ENCODE results near the gene AGPAT2.
A peak's percentile ranks its signal among the peaks of the same experiment; 100 is the strongest.

The AGPAT2 gene

DNA sequence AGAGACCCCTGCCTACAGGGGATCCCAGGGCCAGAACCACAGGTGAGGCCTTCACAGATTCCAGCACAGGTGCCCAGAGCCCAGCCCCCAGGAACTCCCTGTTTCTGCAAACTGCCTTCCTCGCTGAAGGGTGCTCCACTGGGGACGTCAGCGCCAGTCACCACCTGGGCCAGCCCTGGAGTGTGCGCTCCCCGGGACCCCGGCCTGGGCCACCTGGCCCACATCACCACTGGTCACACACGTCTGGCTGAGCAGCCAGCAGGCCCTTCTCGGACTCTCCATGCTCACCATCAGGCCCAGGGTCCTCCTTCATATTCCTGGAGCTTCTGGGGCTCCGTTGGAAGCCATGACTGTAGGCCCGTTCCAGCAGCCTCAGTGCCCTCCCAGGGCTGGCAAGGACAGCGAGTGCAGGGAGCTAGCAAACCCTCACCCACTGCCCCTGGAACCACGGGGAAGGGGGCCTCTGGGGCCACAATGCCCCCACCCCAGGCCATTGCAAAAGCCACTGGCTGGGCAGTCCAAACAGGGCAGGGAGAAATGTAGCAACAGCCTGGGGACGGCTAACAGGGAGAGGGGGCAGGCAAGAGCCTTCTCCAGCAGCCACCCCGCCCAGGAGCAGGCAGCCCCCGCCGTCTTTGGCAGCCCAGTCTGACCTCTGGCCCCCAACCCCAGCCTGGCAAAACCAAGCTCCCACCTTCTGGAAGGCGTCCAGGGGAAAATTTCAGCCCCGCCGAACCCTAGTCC lies 1.3 kb downstream of the AGPAT2 start:
- DNase-seq, result no peak

GRCh38 chr9:136685216-136685615 lies 2.0 kb downstream of the AGPAT2 start:
- no peak for DNase-seq

DNA sequence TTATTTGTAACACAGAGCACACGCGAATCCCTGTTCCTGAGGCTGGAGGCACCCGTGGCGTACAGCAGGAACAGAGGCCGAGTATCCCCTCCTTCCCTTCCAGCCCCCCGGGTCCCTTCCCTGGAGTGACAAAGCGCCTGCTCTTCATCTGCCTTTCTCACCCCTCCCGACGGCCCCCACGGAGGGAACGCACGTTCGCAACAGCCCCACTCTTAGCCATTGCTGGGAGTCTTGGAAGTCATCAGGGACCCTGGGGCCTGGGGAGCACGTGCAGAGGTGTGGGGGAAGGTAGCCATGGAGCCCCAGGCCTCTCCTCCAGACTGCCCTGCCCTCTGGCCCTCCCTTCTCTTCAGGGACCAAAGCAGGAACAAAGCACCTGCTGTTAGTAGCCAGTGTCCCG lies 2.5 kb downstream of the AGPAT2 start:
- DNase-seq, result no peak

GRCh38 chr9:136684339-136684738 lies 2.9 kb downstream of the AGPAT2 start:
- DNase-seq, result no peak

DNA sequence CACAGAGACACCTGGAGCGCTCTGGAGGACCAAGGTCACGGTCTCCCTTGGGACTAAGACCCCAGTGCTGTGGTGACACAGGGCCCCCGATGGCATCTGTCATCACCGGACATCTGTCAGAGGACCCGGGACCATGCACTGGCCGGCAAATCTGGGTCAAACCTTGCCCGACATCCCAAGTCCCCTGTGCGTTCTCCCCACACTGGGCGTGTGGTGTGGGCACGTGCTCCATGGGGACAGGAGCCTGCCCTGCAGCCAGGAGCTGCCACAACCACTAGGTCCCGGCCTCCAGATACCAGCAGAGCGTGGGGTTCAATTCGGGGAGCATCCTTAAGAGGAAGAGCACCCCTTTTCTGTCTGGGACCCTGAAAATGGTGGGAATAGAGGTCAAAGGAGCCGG lies 3.5 kb downstream of the AGPAT2 start:
- DNase-seq, result no peak

GRCh38 chr9:136683173-136683745 lies 4.0 kb downstream of the AGPAT2 start:
- DNase-seq, result no peak

DNA sequence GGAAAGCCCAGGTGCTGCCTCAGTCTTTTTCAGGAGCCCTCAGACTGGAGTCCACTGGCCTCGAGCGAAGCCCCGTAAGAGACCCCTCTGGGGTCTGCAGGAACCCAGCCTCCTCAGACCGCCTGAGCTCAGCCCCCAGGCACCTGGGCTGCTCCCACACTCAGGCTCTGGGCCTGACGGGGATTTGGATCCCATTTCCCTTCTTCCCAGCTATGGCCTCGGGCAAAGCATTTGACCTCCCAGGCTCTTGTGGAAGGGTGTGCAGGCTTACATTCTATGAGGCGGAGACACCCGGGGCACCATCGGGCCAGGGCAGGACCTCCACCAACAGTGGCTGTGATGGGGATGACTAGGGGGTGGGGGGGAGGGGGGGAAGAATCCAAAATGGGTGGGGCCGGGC lies 4.5 kb downstream of the AGPAT2 start:
- no peak for DNase-seq

- DNase-seq, result no peak
Measured at GRCh38 chr9:136681945-136682699, 5.1 kb downstream of the AGPAT2 start.

DNA sequence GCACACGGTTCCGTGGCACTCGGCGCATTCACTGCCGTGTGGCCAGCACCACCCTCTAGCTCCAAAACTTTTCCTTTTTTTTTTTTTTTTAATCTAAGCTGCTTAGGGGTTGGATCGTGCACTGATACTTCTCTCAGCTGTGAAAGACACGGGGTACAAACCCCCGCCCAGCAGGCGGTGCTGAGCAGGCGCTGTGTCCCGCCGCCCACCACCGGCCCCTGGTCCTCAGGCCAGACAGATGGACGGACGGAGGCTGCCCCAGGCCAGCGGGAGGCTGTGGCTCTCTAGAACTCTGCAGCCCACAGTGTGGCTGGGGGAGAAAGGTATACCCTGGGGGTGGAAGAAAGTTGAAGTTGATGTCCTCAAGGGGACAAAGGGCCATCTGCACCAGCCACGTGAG lies 6.2 kb downstream of the AGPAT2 start:
- DNase-seq, result no peak

- no peak for DNase-seq
Measured at GRCh38 chr9:136679431-136679941, 7.8 kb downstream of the AGPAT2 start.

DNA sequence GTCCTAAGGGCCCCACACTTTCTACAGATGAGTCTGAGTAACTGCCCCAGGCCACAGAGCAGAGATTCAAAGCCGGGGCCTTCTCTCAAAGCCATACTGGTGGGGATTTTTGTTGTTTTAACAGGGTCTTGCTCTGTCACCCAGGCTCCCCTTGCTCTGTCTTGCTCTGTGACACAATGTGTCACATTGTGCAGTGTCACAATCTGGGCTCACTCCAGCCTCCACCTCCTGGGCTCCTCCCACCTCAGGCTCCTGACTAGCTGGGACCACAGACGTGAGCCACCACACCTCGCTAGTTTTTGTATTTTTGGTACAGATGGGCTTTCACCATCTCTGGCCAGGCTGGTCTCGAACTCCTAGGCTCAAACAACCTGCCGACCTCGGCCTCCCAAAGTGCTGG lies 8.6 kb downstream of the AGPAT2 start:
- no peak for DNase-seq

DNA sequence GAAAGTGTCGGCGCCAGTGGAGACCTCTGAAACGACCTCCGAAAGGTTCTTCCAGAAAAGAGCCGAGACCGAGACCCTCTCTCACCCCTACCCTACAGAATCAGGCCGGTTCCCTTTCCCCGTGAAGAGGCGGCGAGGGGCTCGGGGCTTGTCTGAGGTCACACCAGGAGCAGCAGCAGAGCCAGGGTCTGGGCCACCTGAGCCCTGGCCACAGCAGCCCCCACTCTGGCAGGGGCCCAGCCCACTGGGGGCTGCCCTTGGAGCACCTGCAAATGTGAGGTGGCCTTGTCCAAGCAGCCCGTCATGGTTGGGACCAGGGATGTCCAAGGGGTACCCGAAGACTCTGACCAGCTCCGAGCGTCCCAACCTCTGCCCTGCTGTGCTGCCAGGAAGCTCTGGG lies 9.2 kb downstream of the AGPAT2 start:
- DNase-seq, result no peak

- no peak for DNase-seq
Measured at GRCh38 chr9:136676920-136677686, 10.2 kb downstream of the AGPAT2 start.

DNA sequence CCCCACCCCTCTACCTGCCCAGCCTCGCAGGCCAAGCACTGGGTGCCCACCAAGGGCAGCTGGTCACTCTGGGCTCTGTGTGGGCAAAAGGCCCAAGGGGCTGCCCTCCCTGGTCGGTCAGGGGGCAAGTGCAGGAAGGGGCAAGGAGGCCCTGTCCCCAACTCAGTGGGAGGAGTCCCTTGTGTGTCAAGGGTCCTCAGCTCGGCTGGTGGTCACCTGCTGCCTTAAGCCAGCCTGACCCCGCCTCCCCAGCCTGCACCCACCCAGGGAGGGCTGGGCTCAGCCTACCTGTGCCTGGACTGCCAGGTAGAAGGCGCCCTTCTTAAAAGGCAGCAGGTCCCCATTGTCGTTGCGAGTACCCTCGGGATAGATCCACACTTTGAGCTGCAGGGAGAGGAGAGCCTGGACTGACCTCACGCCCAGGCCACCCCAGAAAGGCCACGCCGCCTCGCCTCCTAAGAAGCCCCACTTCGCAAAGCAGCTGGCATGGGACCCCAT lies 10.9 kb downstream of the AGPAT2 start:
- no peak for DNase-seq

- peak; percentile 25 for DNase-seq
Measured at GRCh38 chr9:136675477-136676296, 11.6 kb downstream of the AGPAT2 start.

GRCh38 chr9:136674786-136675349 lies 12.4 kb downstream of the AGPAT2 start:
- DNase-seq, result peak; percentile 69

GRCh38 chr9:136673975-136674785 lies 13.1 kb downstream of the AGPAT2 start:
- peak; percentile 80 for DNase-seq

DNA sequence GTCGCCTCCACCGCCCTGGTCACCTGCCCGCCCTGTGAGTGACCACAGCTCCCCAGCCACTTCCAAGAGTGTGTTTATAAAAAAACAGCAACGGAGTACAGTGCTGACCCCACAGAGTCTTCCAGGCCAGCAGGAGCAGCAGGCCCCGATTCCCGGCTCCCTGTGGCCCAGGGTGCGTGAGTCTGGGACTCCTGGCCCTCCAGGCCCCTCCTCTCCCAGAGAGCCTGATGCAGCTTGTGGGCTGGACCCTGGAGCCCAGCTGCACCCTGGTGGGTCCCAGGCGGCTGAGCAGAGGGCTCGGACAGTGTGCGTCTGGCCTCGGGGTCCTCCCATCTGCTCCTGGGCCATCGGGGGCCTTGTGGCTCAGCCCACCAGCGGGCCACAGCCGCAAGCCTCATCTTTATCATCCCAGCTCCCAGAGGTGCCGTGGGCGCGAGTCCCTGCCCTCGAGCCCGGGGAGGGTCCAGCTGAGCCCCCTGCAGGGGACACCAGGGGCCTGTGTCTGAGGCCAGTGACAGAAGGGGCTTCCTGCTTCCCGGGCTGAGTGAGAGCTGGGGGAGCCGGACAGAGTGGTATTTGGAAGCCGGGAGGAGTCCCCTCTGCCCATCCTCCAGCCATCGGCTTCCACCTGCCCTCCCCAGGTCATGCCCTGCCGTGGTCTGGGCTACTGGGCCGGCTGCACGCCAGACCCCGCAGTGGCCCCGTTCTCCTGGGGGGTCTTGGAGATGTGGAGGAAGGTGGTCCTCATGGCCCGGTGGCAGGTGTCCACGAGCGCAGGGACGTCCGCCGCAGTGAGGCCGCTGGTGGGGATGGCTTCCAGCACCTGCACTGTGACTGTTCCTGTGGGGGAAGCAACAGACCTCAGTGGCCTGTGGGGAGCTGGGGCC lies 13.9 kb downstream of the AGPAT2 start:
- peak; percentile 62 for DNase-seq

- peak; percentile 43 for DNase-seq
Measured at GRCh38 chr9:136672431-136673087, 14.7 kb downstream of the AGPAT2 start.
